Gastroesophageal sphincter (tissue), 3 donors: ENCODE data around the gene KCNH4.

Source experiments
- POLR2A ChIP-seq, 2 donors: fragments of 450-650 bp; IDR thresholded peaks; one replicate each; pipeline ENCODE4 v1.6.1; 2017; ENCODE audit warnings: antibody characterized with exemption in 2 of 2, mild to moderate bottlenecking in 2 of 2, moderate library complexity in 1 of 2
- POLR2AphosphoS5 ChIP-seq: sonication (generic); formaldehyde crosslinking; IDR thresholded peaks from one replicate; pipeline ENCODE4 v1.6.1; 2017; ENCODE audit warnings: antibody characterized with exemption
- TF ChIP-seq, protein P1 (sequence below), 4 experiments: fragments of 200-600 bp in 2 of 4; fragments of 450-650 bp in 2 of 4; sonication (generic) in 1 of 4; IDR thresholded peaks; one replicate each; pipeline ENCODE4 v1.5.1; 2017 to 2019; ENCODE audit warnings: antibody characterized with exemption in 4 of 4, mild to moderate bottlenecking in 2 of 4, moderate library complexity in 2 of 4

DNA sequence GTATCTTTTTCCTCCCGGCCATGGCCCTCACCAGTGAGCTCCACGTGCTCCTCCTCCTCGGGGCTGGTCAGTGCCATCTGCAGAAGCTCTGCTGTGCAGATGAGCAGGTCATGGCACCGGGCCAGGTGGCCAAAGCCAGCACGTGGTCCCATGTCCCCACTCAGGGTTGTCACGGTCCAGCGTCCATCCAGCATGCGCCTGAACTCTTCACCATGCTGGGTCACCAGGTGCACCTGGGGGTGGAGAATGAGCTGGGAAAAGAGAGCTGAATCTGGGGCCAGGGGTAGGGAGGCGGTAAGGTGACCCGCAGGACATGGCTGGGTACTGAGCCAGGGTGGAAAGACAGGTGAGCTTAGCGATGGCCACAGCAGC, 69.7 kb downstream of the KCNH4 start:
- TF ChIP-seq, protein P1, sequence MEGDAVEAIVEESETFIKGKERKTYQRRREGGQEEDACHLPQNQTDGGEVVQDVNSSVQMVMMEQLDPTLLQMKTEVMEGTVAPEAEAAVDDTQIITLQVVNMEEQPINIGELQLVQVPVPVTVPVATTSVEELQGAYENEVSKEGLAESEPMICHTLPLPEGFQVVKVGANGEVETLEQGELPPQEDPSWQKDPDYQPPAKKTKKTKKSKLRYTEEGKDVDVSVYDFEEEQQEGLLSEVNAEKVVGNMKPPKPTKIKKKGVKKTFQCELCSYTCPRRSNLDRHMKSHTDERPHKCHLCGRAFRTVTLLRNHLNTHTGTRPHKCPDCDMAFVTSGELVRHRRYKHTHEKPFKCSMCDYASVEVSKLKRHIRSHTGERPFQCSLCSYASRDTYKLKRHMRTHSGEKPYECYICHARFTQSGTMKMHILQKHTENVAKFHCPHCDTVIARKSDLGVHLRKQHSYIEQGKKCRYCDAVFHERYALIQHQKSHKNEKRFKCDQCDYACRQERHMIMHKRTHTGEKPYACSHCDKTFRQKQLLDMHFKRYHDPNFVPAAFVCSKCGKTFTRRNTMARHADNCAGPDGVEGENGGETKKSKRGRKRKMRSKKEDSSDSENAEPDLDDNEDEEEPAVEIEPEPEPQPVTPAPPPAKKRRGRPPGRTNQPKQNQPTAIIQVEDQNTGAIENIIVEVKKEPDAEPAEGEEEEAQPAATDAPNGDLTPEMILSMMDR (IDR thresholded peaks at IDR 0.05): no peak
- no peak for TF ChIP-seq POLR2AphosphoS5
- TF ChIP-seq POLR2A (IDR thresholded peaks at IDR 0.05): no peak
